Measurements from ENCODE around the gene ELMOD3.
"Not testable (repeated sequence)": the region's sequence is repeated elsewhere in the genome, so short reads cannot be mapped to it uniquely, and the experiment has no call there.

The ELMOD3 gene

GRCh38 chr2:85405201-85406059 is 50.9 kb downstream of the ELMOD3 start:
- peak; percentile 87 for DNase-seq

DNA sequence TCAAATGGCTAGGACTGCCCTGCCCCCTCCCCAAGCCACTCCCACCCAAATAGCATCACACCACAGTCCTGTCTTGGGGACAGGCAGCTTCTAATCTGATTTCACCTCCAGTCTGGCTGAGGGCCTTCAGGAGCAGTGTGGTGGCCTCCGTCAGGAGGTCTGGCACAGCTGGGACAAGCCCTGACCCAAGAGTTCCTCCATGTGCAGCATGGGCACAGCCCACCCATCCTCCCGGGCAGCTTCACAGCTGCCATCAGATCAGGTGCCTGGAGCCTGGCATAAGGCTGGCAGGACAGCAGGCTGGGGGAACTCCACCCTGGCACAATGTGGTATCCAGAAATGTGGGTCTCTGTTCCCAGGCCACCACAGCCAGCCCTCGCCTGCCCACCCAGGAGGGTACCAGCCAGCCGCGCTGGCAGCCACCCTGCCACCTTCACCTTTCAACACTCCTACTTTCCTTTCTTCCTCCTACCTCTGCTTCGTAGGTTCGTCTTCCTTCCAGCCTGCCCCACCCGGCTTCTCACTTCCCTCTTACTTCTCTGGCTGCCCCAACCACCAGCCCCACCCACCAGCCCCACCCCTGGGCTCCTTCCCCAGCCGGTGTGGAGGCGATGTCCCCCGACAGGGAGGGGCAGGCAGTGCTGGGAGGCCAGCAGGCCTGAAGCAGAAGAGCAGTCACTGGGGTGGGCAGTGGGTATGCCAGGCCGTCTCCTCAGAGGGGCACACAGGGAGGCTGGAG is 55.4 kb downstream of the ELMOD3 start, which contains the start of gene CAPG:
CAPG (minus strand) TSS at position 522 of the 739 bp plus-strand sequence. CDS start 8,221 bp downstream, outside the sequence.
- no peak for DNase-seq

DNA sequence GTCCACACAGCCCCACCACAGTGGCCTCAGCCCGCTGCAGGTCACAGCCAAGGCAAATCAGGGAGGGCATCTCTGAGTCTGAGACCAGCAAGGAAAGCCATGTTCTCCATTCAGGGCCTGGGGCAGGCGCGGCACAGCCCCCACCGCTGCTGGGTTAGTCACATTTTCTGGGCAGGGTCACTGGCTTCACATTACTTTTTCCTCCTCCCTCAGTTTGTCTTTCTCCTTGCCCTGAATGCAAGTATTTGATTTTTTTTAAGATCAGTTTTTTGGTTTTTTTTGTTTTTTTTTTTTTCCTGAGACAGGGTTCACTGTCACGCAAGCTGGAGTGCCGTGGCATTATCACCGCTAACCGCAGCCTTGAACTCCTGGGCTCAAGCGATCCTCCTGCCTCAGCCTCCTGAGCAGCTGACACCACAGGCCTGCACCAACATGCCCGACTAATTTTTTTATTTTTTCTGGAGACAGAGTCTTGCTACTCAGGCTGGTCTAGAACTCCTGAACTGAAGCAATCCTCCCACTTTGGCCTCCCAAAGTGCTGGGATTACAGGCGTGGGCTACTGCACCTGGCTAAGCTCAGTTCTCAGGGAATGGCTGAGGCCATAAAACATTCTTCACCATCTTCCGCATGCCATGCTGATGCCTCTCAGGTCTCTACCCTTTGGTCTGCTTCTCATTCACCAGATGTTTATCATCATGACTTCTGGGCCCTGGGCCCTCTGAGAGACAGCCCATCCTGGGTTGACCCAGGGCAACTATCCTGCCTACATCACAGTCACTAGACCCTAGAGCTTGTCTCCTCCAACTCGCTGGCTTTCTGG is 56.2 kb downstream of the ELMOD3 start:
- DNase-seq: no peak

DNA sequence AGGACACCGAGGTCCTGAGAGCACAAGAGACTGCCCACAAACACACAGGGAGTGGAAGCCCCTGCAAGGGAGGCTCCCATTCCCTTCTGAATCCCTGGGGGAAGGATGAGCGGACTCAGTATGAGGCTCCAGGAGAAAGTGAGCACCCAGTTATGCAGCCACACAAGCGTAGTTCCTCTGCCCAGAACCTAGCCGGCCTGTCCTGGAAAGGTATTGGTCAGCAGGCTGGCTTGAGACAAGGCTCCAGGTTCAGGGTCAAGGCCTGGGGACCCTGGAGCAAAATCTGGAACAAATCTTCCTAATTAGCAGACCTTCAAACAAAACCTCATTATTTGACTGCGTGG is 56.8 kb downstream of the ELMOD3 start:
- no peak for DNase-seq

DNA sequence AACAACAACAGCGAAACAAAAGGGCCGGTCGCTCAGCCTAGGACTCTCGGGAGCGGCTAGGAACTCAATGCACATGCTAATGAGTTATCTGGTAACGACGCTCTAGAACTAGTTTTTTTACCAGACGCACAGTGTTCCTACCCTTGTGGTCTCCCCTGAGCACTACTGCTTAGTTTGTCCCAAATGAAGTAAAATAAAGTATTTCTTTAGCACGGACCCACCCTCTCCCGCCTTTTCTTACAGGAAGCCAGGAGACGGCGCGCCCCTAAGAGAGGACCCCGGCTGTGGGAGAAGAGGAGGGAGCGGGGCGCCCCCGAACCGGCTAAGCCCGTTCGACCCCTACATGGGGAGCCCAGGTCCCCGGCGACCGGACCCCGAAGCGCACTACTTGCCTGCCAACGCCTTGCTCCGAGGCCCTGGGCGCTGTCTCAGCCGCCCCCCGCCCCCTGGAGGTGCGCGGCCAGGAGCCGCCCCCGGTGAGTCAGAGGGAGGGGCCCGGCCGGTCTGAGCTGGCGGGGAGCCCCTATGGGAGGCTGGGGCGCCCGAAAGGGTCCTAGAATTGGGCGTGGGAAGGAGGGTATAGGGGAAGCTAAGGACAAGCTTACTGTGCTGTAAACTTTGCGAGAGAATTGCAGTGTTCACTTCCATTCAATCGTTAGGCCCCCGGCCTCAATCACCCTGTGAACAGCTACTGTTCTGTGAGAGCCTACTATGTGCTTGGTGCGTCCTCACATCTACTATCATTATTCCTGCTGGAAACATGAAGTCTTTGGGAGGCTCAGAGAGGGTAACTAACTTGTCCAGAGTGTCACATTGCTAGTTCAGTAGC is 59.2 kb downstream of the ELMOD3 start:
- DNase-seq: no peak

DNA sequence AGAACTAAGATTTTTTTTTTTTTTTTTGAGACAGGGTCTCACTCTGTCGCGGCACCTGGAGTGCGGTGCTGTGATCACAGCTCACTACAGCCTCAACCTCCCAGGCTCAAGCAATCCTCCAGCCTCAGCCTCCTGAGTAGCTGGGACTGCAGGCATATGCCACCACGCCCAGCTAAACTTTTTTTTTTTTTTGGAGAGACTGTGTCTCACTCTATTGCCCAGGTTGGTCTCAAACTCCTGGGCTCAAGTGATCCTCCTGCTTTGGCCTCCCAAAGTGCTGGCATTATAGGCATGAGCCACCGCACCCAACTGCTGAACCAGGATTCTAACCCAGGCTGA is 59.8 kb downstream of the ELMOD3 start:
- DNase-seq: not testable (repeated sequence)

DNA sequence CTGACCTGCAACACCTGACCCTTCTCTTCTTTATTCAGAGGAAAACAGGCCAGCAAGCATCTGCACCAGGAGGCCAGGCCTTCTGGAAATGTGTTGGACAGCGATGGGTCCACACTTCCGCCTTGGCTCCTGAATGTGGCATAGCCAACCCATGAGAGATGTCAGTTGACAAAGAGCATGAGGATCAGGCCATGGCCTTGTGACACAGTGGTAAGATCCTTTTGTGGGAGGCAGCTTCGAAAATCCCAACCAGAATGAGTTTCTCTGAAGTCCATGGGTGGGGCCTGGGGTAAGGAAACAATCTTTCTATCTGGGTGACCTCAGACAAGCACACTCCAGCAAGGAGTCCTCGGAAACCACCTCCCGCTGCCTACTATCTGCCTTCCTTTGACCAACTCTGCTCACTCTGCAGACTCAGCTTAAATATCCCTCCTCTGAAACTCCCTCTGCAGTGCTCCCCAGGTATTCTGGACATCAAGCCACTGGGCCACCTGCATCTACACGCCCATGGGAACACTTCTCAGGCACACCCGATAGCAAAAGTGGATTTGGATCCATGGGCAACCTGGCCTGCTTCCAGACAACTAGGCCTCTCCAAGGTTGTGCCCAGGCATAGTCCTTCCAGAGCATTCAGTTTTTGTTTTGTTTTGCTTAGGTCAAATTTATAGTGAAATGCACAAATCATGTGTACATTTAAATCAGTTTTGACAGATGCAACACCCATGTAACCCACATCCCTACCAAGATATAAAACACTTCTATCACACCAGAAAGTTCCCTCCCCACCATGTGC is 60.4 kb downstream of the ELMOD3 start:
- no peak for DNase-seq

GRCh38 chr2:85415980-85416650 is 61.5 kb downstream of the ELMOD3 start:
- no peak for DNase-seq

DNA sequence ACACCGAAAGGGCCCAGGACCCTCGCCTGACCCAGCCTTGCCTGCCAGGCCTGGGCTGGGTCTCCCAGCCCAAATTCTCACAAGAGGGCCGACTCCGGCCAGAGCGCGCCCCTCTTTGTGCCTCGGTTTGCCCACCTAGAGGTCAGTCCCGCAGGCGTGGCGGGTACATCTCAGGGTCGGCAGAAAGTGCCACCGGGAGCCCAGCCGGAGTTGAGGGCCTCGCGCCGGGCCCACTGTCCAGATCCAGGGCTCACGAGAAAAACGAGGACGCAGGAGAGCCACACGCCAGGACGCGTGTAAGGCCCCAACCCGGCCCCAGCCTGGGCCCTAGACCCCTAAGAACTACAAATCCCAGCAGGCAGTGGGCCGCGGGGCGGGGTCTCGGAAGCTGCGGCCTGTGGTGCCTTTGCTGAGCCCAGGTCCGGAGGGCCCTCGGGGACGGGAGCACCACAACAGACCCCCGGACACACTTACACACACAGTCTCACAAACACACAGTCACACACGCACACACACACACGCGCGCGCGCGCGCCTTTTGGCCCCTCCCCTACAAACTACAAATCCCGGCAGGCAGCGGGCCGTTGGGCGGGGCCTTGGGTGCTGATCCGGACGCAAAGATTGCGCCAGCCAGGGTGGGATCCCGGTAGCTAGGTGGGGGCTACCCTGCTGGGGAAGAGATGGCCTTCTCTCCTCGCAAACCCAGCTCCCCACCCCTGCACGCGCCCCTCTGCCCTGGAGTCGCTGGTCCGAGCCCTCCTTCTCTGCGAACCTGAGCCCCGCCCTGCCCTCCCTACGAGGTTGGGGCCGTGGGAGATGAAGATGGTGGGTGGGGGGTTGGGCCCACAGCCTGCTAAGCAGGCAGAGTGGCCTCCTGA is 63.8 kb downstream of the ELMOD3 start, which contains the start of gene SH2D6:
SH2D6 (plus strand) TSS at position 583 of the 877 bp plus-strand sequence. CDS start 10,752 bp downstream, outside the sequence.
- DNase-seq: peak; percentile 94

GRCh38 chr2:85419009-85419675 is 64.6 kb downstream of the ELMOD3 start:
- DNase-seq: no peak

DNA sequence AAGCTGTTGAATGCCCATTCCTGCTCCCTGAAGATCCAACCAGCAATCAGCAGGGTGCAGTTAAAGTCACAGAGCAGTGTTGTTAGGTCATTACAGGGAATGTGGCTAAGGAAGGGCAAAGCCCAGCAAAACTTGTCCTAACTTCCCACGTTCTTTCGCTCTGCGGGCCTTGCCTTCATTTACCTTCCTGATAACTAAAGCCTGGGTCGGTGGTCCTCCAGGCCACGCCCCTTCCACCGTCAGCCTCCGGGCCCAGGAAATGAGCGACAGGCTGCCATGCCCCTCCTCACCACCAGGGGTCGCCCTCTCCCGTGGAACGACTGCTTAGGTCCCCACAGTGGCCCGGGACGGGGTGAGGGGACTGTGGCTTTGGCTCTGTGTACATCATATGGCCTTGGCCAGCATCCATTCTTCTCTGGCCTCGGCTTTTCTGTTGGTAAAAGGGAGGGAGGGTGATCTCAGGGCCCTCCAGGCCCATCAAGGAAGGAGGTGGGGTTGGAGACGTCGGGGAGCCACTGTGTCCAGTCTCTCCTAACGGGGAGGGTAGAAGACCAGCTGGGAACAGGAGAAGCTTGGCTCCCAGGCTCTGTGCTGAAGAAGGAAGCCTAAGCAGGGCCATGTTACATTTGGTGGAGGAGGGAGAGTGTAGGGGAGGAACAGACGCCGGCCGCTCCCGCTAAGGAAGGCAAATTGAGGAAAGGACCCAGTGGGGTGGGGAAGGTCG is 66.1 kb downstream of the ELMOD3 start:
- DNase-seq: peak; percentile 57

DNA sequence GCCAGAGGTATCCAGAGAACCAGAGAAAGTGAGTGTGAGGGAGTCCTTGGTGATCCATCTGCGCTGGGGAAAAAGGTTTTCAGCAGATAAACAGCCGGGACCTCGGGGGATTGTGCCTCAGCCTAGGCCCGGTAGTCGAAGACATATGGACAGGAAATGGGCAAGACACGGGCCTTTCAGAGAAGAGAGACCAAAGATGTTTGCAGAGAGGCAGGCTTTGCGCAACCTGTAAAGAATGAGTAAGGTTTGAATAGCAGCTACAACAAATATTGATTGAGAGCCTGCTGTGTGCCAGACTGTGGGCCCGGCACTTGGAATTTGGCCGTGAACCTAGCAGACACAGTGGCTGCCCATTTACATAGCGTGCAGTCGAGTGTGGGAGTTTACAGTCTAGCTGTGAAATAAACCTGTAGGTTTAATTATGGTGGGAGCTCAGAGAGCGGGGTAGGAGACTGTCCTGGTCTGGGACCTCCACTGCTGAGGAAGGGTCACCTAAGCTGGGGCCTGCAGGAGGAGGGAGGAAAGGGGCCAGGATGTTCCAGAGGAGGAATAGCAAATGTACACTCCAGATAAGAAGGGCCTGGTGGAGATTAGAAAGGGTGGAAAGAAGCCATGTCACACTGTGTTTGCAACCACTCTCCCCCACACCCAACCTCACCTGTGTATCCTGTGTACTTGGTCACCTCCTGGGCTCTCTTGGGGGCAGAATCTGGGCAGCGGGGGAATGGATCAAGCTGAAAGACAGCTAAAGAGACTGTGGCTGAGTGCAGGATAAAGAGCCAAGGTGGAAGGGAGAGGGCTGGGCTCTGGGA is 66.9 kb downstream of the ELMOD3 start:
- DNase-seq: no peak

DNA sequence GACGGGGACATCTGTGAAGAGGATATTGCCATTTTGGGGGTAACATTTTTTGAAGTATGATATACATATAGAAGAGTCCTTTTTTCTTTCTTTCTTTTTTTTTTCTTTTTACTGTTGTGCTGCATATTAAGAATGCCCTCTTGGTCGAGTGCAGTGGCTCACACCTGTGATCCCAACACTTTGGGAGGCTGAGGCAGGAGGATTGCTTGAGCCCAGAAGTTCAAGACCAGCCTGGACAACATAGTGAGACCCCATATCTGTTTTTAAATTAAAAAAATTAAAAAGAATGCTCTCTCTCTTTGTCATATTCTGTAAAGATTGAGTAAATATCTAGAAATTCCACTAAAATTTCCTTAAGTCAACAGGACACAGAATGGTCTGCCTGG is 67.5 kb downstream of the ELMOD3 start:
- DNase-seq: no peak

- DNase-seq: peak; percentile 49
These were observed 69.0 kb downstream of the ELMOD3 start for GRCh38 chr2:85423525-85423924.

- no peak for DNase-seq
These were observed 71.0 kb downstream of the ELMOD3 start for GRCh38 chr2:85425588-85425987.

- DNase-seq: no peak
These were observed 72.8 kb downstream of the ELMOD3 start for GRCh38 chr2:85427300-85427835.

- no peak for DNase-seq
These were observed 73.8 kb downstream of the ELMOD3 start for GRCh38 chr2:85428343-85428881.

Data from NCI-H2171 (cell line).